Dermis blood vessel endothelial cell (primary cell): Measurements from ENCODE around the gene B3GNT2. TPM values are rescaled to one million over a fixed set of nuclear protein-coding genes. Genes with fewer than 3 reads are reported as not detected.

Source experiments
- DNase-seq: peaks from one replicate; pipeline ENCODE4 v3.0.0; 2010
- total RNA-seq: library from RNA; depleted of rRNA; stranded (reverse); fragments of >200 nt; gene quantifications from 2 replicates; pipeline ENCODE4 v1.2.3, GENCODE V29; 2014

The B3GNT2 gene
- total RNA-seq, 1 donor from 2014 or later = 31.8 TPM

DNA sequence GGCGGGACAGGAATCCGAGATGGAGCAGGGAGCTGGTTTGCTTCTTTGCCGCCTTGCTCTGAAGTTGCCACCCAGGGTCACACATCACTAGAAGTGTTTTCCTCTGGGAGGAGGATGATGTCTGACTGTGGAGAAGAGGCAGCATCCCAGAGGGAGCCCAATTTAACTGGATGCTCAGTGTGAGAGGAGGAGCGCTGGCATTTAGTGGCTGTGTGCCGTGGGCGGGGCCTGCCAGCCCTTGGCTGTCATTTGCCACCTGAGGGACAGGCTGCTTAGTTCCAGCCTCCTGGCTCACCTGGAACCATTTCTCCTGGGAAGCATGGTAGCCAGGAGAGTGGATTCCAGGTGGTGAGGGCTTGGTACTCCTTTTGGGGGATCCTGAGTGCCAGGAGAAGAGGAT, 9.6 kb downstream of the B3GNT2 start:
- DNase-seq = no peak

DNA sequence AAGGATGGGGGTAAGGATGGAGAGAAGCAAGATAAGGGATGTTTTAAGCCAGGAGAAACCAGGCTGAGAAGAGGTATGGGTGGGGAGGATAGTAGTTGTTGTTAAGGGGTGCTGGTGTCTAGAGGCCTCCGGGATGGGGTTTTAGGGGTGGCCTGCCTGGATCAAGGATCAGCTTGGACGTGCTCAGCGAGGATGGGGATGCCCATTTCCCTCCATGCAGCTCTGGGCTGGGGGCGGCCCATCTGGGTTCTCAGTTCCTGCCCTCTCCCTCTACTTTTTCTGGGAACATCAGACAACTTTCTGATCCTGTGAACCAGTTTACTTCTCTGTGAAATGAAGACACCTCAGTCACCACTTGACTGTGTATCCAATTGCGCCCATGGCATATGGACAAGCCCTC, 10.1 kb downstream of the B3GNT2 start:
- no peak for DNase-seq

DNA sequence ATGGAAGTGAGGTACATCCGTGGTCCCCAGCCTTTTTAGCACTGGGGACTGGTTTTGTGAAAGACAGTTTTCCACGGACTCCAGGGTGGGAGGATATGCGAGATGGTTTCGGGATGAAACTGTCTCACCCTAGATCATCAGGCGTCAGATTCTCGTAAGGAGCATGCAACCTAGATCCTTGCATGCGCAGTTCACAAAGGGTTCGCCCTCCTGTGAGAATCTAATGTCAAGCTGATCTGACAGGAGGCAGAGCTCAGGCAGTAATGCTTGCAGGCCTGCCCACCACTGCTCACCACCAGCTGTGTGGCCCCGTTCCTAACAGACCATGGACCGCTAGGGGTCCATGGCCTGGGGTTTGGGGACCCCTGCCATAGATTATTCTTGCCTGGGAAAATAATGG, 11.6 kb downstream of the B3GNT2 start:
- DNase-seq = no peak

DNA sequence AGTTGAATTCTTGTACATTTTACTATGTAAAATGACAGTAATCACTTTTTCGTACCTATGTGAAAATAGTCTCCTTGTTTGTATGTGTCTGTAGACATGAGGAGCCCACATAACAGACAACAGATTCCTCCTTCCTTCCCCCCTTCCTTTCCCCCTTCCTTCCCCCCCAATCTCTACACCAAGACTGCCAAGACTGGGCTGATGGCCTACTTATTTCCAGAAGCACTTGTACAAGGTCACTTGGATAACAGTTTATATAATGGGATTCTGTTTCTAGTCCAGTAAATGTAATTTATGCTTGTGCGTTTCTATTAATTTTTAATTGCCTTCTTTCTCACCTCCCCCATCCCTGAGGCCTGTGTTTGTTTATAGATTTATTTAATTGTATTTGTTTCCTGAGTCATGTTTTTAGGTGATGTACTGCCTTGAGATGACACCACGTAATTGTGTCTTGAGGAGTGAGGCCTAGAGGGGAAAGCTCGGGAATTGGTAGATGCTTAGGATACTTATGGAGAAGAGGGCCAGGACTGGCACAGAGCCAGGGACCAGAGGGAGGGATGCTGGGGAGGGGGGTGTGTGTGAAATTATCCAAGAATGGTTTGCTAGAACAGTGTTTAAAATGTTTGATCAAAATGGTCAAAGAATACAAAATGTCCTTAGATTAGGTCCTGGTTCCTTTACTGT, 12.3 kb downstream of the B3GNT2 start:
- DNase-seq = no peak

DNA sequence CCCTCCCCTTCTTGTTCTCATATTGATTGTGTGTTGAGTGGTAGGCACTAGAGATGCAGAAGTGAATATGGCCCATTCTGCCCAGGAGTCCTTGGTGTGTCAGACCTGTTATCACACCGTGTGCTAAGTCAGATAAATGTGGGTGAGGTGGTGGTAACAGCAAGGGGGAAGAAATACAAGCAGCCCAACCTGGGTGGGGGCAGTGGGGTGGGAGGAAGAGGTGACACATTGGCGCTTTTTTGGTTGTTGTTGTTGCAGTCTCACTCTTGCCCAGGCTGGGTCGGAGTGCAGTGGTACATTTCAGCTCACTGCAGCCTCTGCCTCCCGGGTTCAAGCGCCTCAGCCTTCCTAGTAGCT, 12.8 kb downstream of the B3GNT2 start:
- DNase-seq = no peak

DNA sequence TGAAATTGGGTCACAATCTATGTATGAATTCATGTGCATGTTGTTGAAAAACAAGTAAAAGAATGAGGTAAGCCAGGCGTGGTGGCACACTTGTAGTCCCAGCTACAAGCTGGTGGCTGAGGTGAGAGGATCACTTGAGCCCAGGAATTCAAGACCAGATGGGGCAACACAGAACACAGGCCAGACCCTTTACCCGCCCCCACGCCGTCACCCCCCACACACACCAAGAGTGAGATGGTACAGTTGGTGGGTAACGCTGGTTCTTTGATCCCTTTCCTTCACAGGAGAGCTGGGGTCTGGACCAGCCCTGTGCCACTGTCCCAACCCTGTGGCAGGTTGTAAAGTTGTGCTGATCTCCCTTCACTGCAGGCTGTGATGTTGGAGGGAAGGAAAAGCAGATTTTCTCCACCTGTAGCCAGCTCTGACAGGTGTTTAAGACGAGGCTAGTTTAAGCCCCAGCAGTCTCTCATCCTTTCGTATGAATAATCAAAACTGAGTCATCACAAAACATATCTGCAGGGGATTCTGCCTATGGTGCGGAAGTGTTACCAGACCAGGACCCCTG, 13.6 kb downstream of the B3GNT2 start:
- no peak for DNase-seq

DNA sequence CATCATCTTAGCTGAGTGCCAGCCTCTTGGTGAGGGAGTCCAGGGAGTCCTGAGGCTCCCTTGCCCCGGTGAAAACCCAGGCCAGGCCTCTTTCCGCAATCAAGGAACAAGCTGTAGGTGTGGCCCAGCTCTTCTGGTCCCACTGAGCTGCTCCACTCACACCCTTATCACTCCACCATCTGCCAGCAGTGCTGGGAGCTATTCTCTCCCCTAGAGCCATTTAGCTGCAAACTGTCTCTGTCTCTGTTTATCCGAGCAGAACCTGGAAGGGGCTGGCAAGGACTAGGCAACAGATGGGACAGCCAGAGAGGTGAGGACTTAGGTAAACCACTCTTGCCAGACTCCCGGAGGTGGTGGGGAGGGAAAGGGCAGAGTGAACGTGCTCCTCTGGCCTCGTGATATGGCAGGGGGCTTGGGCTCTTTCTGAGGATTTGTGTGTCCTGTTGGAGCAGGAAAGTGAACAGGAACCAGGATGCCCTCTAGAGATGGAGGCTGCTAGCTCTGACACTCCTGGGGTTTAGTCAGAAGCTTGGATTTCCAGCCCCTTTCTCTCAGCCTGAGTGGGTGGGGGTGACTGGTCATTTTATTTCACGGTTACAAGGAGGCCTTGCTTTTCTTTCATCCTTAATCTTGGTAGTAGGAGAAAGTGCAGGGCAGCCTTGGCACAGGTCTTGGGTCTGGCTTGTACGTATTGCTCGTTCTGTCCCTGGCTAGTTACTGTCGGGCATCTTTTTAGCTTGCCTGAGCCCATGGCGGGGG, 19.6 kb downstream of the B3GNT2 start:
- DNase-seq = no peak

DNA sequence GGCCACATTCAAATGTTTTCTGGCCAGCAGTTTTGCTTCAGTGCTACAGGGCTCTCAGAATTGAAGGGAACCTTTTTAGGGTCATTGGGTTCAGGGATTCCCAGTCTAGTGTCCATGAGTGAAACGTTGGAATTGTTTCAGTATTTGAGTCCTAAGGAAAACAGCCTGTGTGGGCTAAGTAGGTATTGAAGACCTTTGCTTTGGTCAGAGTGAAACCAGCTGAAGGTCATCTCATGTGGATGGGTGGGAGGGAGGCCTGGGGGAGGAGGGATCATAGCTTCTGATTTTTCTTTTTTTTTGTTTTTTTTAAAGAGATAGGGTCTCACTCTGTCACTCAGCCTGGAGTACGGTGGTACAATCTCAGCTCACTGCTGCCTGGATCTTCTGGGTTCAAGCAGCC, 20.2 kb downstream of the B3GNT2 start:
- no peak for DNase-seq

DNA sequence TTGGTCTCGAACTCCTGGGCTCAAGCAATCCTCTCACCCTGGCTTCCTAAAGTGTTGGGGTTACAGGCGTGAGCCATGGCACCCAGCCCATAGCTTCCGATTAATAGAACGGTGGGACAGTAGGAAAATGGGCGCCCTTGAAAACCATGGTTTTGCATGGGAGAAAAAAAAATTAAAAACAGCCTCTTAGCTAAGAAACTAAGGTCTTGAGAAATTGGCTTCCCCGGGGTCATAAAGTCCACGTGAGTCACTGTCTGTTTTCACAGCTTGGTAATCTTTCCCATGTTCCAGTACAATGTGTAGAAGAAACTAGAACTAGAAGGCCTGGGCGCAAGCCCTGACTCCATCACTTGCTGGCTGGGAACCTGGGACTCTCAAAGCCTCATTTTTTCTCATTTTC, 20.7 kb downstream of the B3GNT2 start:
- peak; percentile 79 for DNase-seq

DNA sequence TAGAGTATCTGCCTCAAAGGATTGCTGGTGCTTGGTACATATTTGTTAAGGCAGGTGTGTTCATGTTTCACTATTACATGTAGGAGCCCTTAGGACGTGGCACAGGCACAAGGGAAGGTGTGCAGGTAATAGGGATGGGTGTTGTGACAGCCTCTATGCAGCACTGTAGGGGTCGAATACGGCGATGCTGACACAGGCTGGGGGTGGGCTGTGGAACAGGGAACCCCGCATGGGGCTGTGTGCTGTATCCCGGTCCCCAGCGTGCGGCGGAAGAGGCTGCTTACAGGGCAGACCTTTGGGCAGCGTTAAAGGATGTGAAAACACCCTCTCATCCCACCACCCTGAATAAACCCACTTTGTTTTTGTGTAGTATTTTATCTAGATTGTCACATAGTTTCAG, 21.5 kb downstream of the B3GNT2 start:
- DNase-seq = no peak

DNA sequence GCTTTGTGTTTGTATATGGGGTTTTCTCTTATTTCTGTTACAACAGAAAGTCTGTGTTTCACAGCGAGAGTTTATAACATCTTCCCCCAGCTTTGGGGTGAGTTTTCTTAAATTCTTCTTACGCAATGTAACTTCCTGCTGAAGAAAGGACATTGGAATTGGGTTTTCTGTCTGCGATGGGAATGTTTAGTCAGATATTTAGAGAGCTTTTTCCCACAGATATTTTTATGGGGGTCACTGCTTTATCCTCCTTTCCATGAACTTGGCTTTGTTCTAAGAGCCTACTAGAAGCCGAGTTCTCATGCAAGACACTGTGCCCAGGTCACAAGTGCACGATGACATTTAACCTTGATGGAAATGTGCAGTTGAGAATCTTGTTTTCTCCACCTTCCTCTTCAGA, 22.1 kb downstream of the B3GNT2 start:
- DNase-seq = peak; percentile 19

DNA sequence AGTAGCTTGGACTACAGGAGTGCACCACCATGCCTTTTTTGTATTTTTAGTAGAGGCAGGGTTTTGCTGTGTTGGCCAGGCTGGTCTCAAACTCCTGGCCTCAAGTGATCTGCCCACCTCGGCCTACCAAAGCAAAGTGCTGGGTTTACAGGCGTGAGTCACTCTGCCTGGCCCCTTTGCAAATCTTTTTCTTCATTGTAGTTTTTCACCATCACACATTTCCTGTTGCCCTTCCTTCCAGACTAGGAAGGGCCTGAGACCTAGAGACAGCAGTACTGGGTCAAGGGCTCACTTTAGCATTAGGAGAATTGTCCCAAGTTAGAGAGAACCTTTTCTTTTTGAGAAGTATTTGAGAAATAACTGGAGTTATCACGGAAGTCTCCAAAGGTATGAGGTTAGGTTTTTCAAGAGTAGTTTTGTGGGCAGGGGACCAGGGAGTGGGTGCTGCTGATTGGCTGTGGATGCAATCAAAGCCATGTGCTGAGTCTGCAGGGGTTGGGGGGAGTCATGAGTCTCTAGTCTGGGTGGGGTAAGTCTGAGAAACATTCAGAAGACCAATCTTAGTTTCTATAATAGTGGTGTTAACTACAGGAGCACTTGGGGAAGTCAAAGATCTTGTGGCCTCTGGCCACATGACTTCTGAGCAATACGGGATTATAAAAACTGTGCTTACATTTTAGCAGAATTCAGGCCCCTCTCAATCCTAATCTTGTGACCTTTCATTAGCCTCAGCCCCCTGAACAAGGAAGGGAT, 23.7 kb downstream of the B3GNT2 start:
- peak; percentile 40 for DNase-seq

DNA sequence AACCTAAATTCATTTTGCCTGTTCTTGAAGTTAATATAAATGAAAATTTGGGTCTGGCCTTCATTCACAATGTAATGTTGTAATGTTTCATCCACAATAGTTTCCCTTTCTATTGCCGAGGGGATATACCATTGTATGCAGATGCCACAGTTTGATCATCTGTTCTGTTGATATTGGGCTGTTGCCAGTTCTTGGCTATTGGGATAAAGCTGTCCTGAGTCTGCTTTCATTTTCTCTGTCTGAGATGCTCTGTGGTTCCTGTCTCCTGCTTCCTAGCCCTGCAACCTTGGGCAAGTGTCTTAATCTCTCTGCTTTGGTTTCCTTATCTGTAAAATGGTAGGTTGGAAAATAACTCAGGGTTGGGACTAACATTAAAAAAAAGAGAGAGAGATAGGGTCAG, 25.2 kb downstream of the B3GNT2 start:
- peak; percentile 87 for DNase-seq

DNA sequence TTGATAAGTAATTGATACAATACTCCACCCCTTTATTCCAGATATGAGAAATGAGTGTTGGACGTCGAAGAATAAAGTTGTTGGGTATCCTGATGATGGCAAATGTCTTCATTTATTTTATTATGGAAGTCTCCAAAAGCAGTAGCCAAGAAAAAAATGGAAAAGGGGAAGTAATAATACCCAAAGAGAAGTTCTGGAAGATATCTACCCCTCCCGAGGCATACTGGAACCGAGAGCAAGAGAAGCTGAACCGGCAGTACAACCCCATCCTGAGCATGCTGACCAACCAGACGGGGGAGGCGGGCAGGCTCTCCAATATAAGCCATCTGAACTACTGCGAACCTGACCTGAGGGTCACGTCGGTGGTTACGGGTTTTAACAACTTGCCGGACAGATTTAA, 26.3 kb downstream of the B3GNT2 start:
- DNase-seq = no peak

DNA sequence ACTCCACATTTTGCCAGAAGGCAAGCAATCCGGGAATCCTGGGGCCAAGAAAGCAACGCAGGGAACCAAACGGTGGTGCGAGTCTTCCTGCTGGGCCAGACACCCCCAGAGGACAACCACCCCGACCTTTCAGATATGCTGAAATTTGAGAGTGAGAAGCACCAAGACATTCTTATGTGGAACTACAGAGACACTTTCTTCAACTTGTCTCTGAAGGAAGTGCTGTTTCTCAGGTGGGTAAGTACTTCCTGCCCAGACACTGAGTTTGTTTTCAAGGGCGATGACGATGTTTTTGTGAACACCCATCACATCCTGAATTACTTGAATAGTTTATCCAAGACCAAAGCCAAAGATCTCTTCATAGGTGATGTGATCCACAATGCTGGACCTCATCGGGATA, 26.8 kb downstream of the B3GNT2 start:
- DNase-seq = no peak

DNA sequence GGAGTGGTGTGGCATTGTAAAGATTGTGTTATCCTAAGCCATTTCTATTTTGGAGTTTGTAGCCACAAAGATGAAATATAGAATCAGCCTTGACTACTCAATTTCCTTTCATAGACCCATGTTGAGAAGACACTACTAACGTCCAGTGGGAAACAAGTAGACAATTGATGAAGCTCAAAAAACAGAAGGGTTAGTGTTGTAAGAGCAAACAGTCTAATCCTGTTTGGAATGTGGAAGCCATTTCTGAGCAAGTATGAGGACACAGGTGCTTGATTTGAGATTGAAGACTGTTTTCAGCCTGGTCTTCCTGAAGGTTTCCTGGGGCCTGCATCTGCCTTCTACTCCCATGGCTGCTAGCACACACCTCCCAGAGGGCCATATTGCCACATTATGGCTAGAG, 29.1 kb downstream of the B3GNT2 start:
- DNase-seq = no peak

DNA sequence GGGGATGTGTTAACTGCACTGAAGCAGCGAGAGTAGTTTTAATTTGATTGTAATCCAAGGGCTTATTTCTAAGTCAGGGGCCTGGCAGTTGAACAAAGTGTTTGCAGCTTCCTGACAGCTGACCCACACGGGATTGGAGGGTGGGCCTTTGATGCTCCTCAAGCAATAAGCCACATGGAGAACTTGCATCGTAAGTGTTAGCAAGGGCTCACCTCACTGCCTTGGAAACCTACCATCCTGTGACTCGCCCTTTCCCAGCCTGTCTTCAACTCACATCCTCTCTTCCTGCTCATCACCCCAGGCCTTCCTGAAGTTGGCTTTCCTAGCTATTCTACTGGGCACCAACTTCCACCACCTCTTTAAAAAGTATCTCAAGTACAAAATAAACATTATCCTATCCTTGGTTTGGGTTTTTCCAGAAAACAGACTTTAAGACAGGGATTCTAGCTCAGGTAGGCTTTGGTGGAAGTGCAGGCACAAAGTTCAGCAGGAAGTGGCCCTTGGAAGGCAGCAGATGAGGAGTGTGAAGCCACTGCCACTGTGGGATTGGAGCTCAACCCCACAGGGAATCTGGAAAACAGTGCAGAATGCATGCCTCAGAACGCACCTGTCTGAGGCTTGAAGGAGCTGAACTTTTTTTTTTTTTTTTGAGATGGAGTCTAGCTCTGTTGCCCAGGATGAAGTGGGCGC, 31.6 kb downstream of the B3GNT2 start:
- no peak for DNase-seq

DNA sequence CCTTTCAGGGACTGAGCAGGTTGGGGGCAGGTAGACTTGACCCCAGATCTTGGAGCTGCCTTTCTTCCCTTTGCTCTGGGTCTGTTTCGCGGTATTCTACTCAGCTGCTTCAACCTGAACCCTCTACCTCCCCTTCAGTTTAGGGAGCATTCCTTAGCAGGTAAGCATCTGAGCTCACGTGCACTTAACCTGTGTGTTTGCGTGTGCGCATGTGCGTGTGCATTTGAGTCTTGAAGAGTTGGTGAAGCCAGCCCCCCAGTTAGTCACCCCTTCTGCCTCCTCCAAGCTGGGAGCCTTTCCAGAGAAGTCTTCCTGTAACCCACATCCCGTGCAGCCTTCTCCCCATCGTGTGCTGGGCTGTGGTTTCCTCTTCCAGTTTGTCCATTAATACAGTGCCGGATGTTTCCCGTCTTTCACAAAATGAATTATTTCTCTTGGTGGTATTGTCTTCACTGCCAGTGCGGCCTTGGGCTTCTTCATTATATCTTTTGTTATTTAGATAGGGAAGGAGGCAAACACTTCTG, 33.2 kb downstream of the B3GNT2 start:
- DNase-seq = peak; percentile 34

DNA sequence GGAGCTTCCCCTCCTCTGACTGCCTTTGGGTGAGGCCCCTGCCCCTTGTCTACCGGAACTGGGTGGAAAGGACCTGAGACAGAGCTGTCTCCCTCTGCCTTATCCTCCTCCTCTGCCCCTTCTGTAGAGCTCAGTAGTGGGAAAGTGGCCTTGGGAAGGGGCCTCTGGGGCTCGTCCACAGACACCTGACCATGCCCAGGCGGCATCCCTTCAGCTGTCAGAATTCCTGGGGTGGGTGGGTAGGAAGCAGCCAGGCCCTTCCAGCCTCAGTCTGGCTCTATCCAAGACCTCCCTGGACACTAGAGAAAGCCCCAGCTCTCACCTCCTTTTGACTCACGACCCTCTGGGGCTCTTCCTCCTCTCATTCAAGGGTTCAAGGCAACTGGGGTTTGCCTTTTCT, 35.6 kb downstream of the B3GNT2 start:
- no peak for DNase-seq

DNA sequence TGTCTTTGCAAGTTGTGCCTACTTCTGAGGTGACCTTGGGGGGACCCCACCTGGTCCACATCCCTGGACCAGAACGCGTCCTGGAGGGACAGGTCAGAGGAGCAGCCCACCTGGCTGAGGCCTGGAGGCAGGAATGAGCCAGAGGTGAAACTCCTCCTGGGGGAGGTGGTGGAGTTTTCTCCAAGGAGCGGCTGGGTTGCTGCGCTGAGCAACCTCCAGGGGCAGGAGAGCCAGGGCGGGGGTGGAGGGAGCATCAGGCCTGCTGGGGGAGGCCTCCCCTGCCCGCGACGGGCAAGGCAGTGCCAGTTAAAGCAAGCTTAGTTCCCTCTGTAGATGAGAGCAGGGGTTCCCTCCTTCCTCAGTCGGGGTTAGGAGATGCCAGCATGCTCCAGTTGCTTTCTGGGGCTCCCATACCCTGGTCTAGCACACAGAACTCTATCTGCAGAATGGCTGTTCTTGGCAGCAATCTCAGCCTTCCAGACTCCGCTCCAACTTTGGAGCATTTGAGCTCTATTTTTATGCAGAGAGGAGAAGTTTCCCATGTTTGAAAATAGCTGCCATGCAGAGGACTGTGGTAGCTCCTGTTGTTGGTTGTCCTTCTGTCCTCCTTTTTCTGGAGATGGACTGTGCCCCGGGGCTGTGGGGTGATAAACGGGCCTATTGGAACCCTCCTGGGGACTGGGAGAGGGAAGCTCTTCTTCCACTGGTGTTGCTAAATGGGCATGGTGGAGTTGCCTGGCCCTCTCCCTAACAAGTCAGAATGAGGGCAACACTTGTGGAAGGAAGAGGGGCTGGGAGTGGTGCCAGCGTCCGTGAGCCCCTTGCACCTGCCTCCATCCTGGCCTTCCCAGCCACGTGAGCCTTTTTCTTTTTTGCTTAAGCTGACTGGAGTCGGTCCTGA, 39.1 kb downstream of the B3GNT2 start:
- no peak for DNase-seq

DNA sequence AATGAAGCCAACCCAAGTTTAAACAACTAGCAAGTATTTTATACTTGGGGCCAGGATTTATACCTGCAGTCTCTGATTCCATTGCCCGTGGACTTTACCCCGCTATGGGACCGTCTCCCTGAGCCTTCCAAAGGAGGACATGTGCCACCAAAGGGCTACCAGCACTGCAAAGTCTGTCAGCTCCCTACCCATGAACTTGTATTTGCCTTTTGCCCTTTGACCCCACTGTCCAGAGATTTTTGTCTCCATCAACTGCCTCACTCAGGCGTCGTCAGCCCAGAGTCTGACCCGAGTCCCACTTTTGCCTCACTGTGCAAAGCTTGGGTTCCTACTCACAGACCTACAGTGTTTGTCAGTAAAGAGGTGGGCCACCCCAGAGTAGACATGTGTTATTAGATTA, 40.6 kb downstream of the B3GNT2 start:
- no peak for DNase-seq

DNA sequence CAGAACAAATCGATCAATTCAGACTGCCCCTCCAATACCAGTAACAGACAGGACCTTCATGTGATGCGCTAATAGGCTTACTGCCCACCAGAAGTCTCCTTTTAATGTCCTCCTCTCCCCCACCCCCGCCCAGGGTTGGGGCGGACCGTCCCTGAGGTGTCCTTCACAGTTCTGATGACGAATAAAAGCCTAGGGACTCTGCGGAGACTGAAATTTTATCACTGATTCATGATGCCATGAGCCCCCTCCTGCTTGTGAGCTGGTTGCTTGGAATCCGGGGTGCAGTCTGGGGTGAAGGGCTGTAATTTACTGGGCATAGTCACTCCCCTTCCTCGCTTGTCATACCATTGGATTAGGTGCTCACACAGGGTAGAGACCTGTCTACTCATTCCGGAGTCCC, 42.3 kb downstream of the B3GNT2 start:
- no peak for DNase-seq
